Daoy (cell line): ENCODE data around the gene PTPRM. TPM values are rescaled to one million over a fixed set of nuclear protein-coding genes. Genes with fewer than 3 reads are reported as not detected.

Experiments
- DNase-seq: peaks from one replicate; pipeline ENCODE4 v3.0.0-alpha.2; 2015; ENCODE audit warnings: low read depth
- total RNA-seq: library from RNA; depleted of rRNA; stranded (reverse); fragments of >200 nt; shearing (Covaris generic); gene quantifications from 2 replicates; pipeline ENCODE4 v1.2.3, GENCODE V29; 2014

PTPRM gene
- total RNA-seq, 1 experiment from 2014 or later, result 13.0 TPM

DNA sequence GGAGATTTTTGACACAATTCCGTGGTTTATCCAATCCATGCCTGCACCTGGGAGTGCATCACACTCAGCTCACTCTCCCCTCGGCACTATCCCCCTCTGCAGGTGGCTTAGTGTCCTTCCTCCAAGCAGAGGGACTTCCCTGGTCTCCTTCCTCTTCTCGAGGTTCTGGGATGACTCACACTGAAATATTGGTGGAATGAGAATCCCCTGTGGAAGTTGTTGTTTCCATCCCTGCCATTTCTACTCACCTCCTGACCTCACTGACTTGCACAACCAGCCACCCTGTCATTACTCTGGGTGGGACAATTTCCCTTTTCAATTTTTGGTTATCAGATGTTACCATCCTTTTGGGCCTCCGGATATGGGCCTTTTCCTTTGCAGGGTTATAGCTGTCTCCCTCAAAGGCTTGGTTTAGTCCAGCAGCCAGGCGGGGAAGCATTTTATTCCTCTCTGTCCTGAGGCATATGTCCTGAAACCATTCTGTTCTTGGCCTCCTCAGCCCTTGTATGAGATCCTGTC is 59.9 kb downstream of the PTPRM start:
- DNase-seq, result peak; percentile 69

DNA sequence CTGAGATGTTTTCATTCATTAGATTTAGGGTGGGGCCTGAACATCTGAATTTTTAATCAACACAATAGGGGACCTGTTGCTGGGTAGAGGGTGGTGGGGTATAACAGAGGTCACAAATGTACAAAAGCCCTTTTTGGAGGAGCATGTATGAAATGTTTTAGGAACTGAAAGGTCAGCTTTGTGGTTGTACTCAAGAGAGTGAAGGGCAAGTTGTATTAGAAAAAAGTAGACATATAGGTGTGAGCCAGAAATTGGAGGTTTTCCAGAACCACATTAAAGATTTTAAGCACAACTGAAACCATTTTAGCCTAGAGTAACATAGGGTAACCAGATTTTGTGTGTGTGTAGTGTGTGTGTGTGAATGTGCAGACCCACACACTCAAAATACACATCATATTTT is 62.3 kb downstream of the PTPRM start:
- DNase-seq, result no peak

DNA sequence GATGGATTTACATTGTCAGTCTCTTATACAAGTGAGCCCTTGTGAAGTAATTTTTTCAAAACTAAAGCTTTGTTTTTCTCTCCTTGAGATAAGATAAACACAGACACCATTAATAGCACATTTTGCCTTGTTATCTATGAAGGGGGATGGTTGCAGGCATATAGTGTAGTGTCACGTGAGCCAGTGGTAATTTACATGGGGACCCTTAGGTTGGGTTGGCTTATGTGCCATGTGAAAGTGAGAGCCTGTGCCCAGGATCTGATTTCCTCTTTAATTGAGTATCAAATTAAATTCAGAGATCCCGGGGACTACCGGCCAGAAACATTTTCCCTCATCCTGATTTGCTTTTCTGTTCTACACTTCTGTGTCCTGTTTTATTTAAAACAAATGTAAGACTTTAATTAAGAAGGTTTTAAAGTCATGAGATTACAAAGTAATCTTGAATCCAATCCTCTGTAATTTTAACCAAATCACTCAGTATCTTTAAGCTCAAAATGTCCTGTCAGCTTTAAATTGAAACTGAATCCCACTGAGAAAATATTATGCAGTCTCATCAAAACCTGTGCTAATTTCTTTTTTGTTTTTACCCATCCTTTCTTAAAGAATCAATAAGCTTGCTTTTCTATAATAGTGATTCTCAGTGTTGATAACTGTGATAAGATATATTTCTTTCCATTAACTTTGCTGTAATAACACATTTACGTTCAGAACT is 63.8 kb downstream of the PTPRM start:
- no peak for DNase-seq

DNA sequence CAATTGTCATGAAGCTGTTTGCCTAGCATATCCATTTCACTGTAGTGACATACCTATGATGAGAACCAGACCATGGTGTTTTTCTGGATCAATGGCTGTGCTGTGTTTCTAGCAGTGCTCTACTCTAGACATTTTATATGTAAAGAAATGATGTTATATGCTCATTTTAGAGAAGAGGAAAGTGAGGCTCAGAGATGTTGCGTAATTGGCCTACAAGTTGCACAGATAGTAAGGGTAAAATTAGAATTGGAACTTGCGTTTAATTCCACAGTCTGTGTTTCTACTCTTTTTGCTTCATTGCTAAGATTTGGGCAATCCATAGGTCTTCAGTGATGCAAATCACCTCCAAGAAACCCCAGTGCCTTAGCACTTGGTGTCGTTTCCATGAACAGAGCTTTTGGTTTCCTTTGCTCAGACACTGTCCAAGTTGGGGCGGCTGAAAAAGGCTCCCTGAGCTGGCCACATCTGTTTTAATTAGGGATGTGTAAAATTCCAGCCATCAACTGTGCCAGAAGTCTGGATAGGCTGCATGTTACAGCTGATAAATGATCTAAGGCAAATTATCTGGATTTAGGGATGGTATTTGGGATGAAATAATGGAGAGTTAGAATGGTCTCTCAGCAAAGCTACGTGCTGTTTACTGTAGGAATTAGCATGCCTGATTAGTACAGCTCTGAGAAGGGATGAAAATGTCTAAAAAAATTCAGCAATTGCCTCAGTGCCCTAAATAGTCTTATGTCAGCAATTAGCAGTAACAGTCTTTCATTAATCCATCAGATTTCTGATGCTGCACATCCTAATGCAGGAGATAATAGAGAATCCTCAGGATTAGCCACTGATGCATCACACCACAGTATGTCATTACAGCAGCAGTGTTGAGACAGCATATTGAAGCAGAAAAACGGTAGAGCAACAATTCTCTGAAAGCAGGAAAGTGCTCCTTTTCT is 65.3 kb downstream of the PTPRM start:
- DNase-seq, result no peak

DNA sequence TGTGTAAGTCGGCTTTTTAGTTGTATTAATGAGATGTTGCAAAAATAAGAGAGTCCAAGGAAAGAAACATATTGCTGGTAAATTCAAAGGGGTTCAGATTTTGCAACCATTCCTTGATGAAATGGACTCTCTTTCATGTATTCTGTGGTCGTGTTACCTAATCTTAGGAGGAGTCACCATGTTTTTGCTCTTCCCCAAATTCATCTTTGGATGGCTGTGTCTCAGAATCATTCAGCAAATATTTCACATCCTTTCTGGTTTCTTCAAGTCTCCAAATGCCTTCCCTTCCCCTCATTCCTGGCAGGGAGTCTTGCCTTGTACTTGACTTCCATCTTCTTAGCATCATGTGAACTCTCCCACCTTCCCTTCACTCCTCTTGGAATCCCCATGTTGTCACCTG is 66.1 kb downstream of the PTPRM start:
- DNase-seq, result no peak

DNA sequence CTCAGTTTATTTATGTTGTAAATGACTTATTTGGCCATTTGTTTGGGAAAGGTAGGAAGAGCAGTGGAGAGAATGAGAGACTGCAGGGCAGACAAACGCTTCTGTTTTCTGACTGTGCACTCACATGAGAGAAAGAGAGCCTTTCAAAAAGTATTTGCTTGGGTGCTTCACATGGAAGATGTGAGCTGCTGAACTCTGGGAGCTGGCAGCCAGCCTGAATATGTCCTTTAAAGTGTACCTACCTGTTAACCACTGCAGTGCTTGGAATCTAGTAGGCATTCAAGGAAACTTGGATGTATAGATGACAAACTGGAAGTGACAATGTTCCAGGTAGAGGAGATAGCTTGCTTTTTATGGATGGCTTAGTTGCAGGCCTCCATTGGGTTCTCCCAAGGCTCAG is 68.8 kb downstream of the PTPRM start:
- no peak for DNase-seq

DNA sequence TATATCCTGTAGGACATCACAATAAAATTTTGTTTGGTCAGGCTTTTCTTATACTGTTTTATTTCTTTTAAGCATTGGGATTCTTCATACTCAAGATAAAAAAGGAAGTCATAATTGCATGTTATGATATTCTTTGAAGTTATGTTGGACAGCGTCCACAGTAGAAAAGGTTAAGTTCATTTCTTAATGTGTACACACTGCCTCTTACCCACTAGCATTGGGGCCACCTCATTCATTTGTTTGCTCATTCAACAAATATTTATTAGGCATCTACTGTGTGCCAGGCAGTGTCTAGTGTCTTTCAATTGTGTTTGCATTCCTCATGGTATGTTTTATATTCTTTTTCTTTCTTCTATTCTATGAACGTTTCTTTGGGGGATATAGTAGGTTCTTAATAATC is 70.2 kb downstream of the PTPRM start:
- no peak for DNase-seq

DNA sequence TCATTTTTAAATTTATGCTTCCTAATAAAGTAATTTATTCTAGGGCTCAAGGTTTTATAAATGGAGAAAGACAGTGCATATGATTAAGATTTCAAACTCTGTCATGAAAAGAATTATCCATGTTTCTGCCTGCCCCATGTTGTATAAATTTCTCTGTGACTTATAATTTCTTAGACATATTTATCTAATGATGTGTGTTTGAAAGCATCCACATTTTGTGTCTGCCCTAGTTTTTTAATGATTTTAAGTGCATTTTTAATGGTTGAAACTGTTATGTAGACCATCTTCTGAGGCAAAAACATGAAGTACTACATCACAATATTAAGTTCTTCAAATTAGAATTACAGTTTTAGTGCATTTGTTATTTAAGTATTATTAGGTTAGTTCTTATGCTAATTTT is 71.2 kb downstream of the PTPRM start:
- DNase-seq, result no peak

DNA sequence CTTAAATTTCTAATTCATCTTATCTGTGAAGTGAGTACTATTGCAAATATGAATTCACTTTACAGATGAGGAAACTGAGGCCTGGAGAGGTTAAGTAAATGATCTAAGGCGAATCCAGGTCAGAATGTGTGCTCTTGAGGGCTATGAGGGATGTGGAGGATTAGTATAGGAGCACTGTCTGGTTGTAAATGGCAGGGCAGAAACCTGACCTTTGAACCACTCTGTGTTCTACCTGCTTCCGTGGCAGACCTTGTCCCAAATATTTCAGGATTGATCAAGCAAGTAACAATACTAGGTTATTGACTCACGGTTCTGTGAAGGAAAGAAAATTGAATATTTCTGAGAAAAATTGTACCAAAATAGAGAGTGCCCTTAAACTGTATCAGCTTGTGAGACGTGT is 74.7 kb downstream of the PTPRM start:
- no peak for DNase-seq

DNA sequence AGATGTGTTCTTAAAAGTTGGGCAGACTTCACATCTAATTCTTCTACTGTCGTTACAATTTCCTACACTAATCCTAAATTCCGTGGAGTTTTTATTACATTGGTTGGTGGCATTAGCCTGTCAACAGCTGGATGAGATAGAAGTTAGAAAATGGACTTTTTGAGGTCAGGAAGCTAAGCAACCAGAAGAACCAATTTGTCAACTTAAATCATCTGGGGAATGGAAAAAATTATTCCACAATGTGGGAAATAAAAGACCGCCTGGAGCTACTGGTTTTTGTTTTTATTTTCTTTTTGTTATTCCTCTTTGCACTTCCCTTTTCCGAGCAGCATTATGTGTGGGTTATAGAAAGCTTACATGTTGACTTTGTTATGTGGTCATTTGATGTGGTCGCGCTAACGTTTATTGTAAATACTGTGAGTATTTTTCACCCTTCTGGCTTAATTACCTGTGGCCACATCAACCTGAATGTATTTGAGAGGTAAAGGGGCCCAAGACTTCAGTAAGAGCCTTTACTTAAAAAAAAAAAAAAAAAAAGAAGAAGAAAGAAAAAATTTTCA is 75.3 kb downstream of the PTPRM start:
- DNase-seq, result no peak

DNA sequence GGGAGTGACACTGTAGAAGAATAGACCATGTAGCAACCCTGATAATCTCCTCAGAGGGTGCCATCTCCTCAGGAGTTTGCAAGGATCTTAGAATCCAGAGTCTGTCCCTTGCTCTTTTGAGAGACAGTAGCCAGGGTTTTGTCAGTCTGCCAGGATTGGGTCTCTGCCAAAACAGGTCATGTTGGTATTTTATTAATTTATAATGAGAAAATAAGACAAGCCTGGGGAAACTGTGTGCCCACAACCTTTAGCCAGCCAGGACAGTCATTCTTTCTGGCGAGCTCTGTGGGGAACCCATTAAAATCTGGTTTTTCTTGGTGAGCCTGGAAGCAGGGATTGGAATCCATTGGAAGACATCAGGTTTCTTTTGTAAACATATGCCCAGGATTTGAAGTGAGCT is 78.6 kb downstream of the PTPRM start:
- no peak for DNase-seq

DNA sequence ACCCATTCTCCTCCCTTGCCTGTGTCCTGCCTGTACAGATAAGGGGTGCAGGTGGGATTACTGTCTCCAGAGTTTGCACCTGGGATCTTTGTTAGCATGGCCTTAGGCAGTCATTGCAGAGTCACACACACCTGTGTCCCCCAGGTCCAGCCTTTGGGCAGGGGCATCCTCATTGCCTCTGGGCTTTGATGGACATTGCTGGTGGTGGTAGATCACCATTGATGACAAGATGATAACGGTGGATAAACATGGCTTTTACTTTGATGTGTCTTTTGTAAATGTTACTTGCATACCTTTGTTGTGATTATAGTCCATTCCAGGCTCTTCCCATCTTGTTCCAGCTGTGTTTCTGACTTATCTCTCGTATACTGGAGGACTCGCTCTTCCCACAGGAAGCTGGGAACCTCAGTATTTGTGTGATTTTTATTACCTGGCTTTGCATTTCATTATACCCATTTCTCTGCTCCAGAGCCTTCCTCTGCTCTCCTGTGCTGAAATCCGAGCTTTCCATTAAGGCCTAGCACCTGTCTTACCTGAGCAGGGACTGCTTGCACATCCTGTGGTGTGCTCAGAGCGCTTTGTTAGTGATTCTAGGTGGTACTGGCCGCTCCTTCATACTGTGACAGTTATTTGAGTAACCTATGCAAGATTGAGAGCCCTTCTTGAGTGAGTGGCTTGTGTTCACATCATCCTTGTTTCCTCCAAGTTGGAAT is 79.2 kb downstream of the PTPRM start:
- no peak for DNase-seq

DNA sequence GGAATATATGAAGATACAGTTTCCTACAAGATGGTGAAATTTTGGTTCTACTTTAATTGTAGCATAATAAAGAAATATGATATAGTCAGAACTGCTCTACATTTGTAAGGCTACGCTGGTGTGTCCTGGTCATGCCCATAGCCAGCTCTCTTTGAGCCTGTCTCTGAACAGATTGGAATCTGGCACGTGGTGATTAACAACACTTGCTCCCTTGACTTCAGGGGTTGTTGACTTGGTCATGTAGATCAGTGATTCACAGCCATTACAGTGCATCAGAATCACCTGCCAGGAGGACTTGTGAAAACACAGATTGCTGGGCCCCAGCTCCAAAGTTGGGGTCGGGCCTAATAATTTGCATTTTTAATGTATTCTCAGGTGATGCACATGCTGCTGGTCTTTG is 80.4 kb downstream of the PTPRM start:
- no peak for DNase-seq

DNA sequence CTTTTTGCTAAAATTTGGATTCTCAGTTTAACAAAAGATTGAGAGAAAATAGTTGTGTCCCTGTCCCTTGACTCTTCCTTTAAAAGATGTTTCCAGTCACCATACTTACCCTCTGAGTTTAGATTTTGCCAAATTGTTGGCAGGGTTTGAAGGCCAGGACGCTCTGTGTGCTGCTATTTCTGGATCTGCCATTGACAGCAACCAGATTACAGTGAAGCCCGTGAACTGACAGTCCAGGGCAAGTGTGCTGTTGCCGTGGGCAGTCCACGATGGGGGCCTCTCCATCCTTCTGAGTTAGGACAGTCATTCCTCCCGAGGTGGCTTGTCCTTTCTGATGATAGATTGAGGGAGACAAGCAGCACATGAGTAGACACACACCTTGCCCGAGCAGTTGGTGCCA is 89.9 kb downstream of the PTPRM start:
- DNase-seq, result no peak

DNA sequence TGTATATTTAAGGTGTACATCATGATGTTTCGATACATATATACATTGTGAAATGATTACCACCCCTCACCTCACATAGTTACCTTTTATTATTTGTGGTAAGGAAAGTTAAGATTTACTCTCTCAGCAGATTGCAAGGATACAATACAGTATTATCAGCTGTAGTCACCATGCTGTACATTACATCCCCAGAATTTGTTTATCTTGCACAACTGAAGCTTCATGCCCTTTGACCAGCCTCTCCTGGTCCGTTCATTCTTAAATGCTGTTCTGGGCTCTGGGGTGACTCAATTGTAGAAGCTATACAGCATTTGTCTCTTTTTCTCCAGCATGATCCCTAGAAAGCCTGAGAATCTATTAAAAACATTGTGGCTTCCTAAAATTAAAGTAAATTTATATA is 90.8 kb downstream of the PTPRM start:
- no peak for DNase-seq

DNA sequence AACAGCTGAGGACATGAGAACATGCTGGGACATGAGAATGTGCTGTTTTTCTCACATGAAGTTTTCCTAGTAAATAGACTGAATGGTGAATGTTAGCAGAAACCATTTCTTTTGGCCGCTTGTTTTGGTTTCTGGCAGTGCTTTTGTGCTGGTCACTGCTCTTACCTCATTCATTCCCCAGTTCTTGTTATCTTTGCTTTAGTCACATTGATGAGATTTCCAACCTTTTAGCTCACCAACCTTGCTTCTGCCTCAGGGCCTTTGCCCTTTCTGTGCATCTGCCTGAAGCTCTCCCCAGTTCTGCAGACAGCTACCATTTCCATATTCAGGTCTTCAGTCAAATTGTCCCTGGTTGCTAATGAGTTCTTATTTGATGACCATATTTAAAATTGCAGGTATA is 91.6 kb downstream of the PTPRM start:
- no peak for DNase-seq

DNA sequence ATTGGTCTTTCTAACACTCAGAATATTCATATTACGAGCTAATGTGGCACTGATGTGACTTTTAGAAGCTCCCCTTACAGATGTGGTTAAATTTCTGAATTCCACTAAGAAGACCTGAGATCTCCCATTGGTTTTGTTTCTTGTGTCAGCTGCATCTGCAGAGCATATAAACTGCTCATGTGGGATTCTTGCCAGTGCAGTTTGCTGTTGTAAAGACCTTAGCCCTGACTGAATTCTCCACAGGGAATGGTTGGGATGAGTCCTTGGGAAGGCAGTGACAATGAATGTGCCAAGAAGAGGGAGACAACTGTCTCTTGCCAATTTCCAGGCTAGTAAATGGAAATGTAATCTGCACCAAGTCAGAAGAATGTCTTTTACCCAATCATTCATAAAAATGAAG is 94.1 kb downstream of the PTPRM start:
- DNase-seq, result no peak

DNA sequence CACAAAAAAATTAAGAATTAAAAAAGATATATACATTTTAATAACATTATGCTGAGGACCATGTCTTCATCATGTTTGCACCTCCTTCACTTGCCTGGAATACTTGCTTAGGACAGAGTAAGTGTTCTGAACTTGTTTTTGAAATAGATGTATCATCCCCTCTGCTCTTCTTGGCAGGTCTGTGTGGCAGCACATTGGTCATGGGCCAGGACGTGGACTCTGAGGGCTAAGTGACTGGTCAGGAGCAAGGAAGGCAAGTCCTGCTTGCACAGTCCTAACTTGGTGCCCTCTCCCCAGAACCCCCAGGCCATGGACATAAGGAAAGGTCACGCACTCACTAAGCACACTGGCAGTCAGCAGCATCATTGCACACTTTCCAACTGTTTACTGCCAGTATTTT is 95.8 kb downstream of the PTPRM start:
- no peak for DNase-seq

DNA sequence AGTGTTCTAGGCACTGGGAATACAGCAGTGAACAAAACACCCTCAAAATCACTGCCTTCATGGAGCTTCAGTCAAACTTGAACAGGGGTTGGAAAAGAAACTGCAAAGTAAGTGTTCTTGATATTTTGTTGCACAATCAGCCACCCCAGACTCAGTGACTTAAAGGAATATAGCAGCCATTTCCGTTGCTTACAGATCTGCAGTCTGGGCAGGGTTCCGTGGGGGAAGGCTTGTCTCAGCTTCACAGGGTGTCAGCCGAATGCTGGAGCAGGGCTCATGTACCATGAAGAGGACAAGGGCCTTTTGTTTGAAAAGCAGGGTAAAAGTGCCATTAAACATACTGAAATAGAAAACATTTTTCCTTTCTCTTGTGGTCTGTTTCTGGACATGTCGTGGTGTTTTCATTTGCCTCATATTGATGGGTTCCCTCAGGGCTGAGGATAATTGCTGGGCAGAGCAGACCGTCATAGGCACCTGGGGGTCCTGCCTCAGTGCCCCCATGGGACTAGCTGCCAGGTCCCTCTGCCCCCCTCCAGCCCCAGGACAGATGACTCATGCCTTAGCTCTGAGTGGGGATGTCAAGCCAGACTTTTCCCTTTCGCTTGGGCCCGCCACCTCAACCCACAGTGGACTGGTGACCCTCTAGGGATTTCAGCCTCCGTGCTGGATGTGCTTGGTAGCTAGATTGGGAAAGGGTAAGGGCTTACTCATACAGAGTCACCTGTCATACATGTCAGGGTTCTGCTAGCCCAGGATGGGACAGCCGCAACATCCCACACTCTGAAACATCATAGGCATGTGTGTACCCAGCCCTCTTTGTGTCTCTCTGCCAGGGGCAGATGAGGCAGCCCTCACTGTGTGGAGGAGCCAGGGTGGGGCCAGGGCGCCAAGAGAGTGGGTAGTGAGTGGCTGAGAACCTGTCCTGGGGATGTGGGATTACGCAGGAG is 96.5 kb downstream of the PTPRM start:
- DNase-seq, result no peak

DNA sequence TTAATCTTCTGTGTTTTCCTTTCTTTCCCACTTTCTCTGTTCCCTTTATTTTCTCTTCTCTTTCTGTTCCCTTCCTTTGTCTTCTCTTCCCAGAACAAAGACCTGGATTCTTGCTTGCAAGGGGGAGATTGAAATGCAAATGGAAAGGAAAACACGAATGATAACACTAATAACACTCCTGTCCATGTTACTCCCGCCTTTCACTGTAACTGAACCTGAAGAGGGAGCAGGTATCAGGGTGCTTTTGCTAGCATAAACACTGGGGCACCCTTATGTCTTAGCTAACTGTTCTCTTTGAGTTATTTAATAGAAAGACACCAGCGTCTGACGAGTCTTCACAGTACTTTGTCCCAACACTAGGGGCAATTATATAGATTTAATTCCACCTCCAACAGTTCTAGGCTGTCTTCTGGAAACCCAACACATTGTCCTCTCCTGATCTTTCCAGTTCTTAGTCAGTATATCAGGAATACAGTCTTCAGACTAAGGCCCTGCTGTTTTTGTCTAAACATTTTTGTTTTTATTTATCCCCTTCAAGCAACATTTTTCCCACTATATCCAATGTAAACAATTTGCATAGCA is 99.2 kb downstream of the PTPRM start:
- no peak for DNase-seq

DNA sequence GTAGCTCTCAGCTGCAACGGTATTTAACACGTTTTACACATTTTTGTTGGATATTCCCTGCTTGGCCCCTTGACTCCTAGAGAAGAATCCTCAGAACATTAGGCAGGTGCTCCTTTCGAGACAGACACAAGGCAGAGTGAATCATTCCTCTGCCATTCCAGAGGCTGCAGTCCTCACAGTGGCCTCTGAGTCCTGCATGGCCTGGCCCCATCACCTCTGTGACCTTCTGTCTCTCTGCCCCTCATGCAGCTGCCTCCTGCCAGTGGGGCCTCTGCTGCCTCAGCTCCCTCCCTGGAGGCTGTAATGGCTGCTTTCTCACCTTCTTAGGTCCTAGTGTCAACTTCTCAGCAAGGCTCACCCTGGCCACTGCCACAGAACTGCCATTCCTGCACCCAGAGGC is 101.3 kb downstream of the PTPRM start:
- DNase-seq, result no peak
